HuH-7.5 (cell line): ENCODE results near the gene SLC4A7.
A peak's percentile ranks its signal among the peaks of the same experiment; 100 is the strongest.
"Not testable (repeated sequence)": the region's sequence is repeated elsewhere in the genome, so short reads cannot be mapped to it uniquely, and the experiment has no call there.

Experiments
- DNase-seq: peaks from one replicate; pipeline ENCODE4 v3.0.0; 2011; ENCODE audit warnings: low spot score

SLC4A7 gene

DNA sequence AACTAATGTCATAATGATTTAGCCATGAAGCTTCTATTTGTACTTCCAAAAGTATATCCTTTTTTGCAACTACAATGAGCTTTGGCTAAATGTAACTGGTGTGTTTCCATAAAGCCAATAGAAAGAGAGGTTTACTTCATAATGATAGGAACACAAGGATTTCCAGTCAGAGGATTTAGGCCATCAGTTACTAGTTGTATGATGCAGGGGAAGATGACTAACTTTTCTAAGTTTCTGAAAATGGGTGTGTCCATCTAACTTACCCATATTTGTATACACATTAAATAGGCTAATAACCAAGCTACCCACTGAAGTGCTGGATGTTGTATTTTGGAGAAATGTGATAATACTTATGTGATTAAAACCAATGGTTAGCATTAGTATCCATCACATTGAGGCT is 55.7 kb downstream of the SLC4A7 start:
- DNase-seq: no peak

DNA sequence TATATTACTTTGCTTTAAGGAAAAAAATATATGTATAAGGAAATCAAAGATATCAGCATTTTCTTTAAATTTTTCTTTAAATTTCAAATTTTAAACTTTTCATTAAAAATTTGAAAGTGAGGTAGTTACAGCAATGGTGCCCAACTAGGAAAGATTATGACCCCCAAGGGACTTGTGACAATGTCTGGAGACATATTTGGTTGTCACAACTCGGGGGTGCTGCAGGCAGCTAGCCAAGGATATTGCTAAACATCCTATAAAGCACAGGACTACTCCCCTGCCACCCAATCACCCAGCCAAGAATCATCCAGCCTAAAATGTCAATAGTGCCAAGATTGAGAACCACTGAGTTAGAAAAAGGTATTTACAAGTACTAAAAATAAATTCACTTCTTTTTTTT is 57.3 kb downstream of the SLC4A7 start:
- DNase-seq: no peak

DNA sequence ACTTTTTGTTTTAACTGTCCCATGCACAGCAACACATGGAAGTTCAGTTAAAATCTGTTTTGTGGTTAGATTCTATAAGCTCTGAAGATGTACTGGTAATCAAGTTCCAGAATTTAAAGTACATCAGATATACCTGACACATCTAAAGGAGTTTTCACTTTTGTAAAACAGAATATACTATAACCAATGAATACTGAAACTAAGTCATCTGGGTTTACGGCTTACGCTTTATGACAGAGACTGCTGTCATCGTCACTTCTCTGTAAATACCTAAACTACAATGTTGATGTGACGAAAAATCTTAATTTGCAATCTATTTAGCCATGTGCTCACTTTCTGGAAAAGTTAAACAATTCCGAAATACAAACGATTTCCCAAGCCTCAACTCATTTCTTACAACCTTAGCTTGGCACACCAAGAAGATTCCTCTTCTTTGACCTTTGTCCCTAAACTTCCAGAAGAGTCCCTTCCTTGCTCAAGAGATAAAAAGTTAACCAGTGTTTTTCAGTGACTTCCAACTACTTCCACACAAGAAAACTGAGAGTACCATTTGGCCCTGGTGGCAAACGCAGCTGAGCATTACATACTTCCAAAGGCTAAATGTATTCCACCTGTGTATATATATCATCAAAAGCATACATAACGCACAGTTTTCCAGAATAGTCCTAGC is 58.2 kb downstream of the SLC4A7 start:
- DNase-seq: no peak

DNA sequence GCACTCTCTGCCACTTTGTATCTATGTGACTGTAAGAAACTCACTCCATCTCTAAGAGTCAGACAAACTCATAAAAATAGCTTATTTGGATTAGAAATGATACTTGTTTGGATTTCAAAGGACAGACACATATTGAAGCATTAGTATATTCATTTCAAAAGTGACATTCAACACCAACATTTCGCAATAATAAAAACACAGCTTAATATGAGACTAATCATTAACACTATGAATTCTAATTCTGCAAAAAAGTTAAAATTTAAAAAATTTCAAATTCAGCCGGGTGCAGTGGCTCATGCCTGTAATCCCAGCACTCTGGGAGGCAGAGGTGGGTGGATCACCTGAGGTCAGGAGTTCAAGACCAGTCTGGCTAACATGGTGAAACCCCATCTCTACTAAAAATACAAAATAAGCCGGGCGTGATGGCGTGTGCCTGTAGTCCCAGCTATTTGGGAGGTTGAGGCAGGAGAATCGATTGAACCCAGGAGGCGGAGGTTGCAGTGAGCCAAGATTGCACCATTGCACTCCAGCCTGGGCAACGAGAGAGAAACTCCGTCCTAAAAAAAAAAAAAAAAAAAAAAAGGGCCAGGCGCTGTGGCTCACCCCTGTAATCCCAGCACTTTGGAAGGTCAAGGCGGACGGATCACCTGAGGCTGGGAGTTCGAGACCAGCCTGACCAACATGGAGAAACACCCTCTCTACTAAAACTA is 59.2 kb downstream of the SLC4A7 start:
- not testable (repeated sequence) for DNase-seq

DNA sequence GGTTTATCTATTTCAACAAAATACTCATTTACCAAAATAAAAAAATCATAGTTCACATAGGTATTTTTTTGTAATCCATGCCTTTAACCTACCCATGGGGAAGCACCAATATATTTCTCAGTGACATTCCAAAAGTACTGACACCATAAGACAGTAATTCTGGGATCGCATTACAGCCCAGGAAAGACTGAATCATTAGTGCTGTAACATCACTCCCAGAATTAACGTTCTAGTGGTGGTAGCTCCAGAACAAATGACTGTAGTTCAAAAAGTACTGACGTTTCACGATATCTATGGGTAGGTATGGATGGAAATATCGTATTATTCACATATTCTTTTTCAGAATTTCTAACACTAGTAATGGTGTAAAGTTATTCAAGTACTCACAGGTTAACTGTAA is 60.7 kb downstream of the SLC4A7 start:
- DNase-seq: no peak

DNA sequence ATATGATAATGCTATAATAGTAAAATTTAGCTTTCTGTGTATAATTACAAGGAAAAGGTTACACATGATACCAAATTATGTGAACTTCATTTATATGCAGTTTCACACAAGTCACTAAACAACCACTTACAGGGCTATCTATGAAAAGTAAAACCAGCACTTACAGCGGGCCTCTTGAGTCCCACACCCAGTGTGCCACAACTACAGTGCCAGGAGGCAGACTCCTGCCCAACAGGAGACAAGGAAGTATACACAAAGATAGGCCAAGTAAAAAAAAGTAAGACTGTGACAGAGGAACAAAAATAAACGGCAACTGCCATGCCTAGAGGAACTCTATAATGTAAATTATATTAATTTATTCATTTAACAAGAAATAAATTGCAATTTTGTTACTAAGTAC is 61.6 kb downstream of the SLC4A7 start:
- DNase-seq: no peak

DNA sequence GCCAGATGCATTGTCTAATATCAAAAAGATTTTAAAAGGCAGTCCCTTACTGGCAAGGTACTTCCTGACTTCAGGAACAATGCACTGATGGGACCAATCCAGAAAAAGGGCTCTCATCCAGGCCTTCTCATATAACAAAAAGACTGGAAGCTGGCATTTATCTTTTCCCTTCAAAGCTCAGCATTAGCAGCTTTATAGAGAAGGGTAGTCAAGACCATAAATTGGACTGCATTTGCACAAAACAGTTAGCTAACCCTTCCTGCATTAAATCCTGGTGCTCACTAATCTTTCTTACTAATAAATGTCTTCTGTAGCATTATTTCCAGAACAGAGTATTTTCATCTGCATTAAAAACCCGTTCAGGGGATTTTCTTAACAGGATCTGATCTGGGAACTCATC is 69.0 kb downstream of the SLC4A7 start:
- DNase-seq: no peak

DNA sequence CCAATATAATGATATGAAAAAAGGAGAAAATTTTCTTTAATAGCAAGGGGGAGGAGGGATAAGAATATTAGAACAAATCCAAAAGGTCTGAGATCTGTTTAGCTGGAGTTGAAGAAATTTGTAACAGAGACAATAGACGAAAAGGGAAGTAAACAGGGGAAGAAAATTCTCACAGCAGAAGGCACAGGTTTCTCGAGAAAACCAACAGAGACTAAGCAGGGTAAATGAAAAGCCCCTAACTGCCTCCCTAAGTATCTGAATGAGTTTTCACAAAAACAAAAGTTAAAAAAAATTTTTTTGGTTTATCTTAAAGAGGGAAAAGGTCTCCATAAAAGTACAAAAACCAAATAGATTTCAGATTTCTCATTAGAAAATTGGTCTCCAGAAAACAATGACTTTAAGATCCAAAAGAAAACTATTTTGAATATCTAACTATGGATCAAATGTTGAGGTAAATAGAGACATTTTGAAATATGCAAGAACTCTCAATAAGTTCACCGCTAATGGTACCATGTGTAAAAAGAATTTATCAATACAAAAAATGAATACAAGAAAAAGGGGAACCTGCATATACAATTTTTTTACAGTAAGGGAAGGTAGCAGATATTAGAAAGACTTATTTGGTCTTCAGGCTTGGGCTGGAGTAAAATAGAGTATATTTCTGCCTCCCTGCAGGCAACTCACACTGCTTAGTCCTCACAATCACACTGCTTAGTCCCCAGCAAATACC is 91.1 kb downstream of the SLC4A7 start:
- DNase-seq: no peak

DNA sequence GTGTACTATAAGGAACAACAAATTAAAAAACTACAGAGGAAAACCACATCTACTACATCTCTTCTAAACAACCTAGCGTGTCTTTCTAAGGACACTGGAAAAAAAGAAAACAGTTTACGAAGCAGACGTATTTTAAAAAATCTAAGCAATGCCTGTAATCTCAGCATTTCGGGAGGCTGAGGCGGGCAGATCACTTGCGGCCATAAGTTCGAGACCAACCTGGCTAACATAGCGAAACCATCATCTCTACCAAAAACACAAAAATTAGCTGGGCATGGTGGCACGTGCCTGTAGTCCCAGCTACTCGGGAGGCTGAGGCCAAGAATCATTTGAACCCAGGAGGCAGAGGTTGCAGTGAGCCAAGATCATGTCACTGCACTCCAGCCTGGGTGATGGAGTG is 91.8 kb downstream of the SLC4A7 start:
- DNase-seq: not testable (repeated sequence)

DNA sequence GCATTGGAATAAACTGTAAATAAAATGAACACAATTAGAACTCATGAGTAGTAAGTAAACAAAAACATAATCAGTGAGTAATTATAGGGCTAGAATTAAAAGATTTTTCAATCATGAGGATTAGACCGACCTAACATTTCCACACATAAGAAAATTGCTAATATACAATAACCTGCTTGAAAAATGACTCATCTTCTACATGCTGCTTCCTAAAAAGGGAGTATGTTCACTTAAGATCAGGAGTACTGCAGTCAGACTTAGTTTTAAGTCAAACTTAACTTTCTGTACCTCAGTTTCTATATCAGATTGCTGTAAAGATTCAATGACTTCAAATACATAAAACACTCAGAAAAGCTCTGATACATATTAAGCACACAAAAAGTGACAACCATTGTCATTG is 92.4 kb downstream of the SLC4A7 start:
- no peak for DNase-seq

DNA sequence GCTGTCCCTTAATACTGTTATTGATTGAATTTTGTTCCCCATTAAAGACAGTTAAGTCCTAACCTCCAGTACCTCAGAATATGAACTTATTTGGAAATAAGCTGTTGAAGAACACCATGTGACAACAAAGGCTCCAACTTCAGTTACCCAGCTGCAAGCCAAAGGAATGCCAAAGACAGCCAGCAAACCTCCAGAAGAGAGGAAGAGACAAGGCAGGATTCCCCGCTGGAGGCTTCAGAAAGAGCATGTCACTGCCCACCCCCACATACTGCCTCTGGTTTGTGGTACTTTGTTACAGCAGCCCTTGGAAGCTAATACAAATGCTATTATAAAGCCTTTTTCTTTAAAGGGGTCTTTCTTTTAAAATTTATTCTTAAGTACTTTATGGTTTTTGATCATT is 96.6 kb downstream of the SLC4A7 start:
- no peak for DNase-seq

DNA sequence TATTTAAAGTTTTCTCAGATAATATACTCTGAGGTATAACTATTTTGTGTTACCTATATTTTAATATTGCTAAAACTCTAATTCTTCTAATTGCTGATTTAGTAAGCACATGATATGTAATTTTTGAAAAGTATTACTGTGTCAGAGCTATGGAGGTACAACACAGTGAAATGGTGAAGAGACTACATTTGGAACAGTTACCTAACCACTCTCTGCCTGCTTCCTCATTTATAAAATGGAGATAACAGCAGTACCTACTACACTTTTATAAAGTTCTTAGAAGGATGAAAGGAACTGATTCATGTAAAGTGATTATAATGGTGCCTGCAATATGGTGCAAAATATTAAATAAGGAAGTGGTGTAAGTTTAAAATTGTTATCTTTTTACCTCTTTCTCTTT is 98.7 kb downstream of the SLC4A7 start:
- no peak for DNase-seq

DNA sequence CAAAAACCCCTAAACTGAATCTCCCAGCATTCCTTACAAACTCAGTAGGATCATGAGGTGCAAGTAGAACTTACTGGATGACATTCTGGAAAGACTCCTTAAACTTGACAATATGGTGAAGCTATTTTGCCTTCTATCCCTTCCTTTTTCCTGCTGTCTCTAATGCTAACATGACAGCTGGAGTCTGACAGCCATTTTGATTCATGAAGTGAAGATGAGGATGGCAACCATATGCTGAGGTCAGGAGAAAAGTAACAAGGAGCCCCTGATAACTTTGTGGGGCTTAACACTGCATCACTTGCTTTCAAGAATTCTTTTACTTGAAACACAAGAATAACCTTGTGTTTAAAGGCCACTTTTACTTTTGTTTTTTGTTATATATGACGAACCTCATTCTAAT is 100.0 kb downstream of the SLC4A7 start:
- no peak for DNase-seq

DNA sequence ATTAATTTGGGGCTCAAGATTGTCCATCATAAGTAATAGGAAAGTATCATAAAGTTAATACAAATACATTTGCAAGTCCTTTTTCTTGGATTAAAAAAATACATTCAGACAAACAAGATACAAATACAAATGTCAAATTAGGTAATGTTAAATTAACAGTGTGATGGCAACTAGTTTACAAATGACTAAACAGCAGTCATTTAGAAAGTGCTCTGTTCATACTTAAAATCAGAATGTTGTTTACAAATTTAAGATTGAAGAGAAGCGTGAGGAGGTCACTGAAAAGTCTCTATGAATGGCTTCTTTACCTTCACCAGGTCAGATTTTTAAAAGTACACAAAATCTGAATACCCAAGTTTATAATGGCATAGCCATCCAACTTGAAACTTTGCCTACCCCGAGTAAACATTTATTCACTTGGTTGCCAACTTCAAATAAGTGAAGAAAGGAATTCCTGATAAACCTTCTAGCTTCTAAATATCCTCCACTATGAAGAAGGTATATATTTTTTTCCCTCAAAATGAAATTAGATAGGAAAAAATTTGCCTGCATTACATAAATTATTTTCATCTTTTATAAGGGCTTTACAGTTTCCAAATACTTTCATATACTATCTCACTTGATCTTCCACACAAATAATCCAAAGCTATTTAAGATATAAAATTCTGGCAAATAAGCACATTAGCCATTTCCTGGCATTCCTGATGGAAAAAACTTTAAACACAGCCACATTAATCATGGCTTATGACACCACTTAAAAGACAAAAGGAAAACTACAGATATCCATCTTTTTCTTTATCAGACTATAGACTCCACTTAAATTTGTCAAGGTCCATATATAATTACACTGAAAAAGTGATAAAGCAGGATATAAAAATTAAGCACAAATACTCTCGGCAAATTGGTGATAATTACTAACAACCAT is 103.5 kb downstream of the SLC4A7 start:
- DNase-seq: no peak

DNA sequence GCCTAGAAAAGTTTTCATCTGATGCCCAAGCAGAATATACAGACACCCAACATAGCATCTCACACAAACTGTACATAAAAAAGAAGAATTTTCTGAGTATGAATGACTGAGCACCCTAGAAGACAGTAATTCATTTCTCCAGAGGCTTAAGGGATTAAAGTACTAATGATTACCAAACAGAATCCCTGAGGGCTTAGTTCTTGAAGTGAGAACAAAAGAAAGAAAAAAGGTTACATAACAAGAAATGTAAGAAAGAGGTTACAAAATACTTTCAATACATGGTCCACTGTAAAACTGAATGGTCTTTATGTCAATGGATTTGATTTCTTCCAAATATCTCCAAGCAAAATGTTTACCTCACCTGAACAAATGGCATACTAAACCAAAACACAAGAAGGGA is 105.9 kb downstream of the SLC4A7 start:
- no peak for DNase-seq

DNA sequence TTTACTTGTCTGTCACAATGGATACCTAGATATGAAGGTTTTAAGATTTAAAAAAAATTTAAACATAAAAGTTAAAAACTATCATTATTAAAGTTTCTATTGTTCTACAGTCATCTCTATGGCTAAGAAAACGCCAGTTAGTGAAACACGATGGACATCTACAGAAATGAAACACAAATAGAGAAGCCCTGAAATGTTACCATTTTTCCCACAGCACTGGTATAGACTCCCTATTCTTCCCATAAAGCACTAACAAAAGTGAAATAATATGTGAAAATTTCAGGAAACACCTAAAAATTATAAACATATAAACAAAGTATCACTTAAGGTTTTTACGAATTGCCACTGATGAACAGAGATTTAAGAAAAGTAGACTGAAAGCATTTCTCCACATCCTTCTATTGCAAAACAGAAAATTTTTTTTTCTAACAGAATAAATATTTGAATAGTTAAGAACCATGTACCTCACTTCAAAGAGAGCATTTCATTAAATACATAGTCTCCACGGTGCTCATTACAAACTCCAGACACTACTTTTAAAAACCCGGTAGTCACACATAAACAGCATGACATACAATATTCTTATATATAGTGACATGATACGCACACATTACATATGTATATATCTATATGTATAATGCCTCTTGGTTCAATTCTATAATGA is 107.9 kb downstream of the SLC4A7 start:
- no peak for DNase-seq

DNA sequence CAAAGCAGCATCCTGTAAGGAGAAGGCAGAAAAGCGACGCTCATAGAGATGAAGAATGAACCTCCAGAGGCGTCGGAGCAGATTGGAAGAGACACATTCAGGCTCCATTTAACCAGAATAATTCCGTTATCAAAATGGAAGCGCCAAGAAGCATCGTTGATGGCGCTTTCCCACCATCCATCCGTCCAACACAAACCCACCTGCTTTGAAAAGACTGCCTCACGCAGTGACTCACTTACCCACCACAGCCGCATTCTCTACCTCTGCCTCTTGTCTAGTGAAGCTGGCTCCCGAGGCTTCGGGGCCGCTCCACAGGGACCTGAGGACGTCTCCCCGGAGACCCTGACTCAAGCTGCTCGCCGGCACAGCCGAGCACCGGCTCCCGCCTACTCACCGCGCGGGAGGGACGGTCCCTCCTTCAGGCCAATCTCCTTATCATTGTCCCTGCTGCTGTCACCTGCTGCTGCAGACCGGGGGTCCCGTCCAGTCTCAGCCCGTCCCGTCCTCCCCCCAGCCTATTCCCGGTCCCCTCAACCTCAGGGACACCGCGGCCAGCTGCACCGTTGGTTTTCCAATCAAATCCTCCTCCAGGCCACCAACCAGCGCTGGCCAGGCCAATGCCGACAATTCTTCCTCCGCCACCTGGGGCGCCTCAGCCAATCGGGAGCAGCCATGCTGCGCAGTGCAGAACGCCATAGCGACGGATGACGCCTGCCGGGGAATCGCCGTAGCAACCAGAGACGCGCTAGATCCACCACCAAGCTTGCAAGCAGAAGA is 115.2 kb downstream of the SLC4A7 start, which contains the start of gene NEK10:
TSS of gene NEK10 (minus strand) at position 553 of the 777 bp plus-strand sequence. CDS start 16,501 bp downstream, outside the sequence.
- DNase-seq: peak; percentile 95

DNA sequence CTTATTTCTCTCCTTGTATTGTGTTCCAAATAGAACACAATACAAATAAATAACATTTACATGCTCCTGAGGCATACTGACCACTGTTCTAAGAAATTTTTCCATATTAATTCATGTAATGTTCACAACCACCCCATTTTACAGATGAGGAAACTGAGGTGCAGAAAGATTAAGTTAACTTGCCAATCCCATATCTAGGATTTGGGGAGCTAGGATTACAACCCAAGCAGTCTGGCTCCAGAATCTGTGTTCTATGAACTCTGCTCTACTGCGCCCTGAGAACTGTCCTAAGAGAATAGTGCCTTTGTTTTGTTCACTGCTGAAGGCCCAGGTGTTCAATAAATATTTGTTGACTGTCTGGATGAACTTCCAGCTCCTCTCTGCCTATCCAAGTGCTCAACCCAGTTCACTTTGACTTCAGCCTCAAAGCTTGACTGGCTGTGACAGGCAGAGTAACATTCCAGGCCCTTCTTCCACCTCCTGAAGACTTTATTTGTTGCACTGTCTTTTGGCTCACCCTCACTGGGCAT is 118.1 kb downstream of the SLC4A7 start:
- no peak for DNase-seq

DNA sequence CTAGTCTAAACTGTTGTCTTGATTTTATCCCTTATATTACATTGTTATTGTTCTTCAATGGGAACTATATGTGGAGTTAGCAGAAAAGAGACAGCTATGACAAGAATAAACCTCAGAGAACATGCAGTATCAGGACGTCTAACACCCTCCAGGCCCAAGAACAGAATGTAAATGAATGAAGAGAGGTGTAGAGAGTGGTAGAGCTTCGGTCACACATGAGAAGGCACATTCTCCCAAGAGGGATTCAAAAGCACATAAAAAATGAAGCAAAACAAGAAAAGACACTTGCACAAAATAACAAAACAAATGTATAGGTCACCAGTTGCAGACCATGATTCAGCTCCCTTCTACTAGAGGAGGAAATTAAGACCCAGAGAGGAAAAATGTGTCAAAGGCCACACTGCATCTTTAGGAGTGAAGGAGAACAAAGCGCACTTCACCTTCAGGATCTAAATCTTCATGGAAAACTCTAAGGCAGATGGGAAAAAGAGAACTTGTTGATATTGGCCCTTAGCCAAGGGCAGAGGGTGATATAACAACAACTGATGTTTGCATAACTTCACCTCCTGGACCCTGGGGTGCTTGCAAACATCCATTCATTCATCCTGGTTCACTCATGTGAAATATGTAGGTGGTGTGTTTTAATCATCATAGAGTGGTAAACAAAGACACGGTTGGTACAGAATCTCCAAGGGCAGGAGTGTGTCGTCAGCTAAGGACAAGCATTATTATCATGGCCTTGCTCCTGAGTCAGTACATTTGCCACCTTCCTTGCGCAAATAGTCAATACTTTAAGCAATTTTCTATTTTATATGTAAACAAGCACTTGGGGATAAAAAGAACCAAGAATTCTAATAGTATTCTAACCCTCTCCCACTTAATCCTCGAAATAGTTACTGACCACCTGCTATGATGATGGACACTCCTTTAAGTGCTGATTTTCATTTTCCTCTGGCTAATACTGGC is 123.8 kb downstream of the SLC4A7 start:
- DNase-seq: peak; percentile 59
